Activated CD8-positive, alpha-beta memory T cell treated with anti-CD3 and anti-CD28 coated beads, Interleukin-2, amount 50 U/mL, for 24 hours (primary cell): ENCODE results near the gene OR6V1.
"Not testable (repeated sequence)": the region's sequence is repeated elsewhere in the genome, so short reads cannot be mapped to it uniquely, and the experiment has no call there.

ENCODE experiments used
- DNase-seq: peaks from one replicate; pipeline ENCODE4 v3.0.0-alpha.2; 2020; ENCODE audit errors: extremely low read depth

Gene OR6V1

GRCh38 chr7:143042790-143043271, 9.3 kb upstream of the OR6V1 start:
- no peak for DNase-seq

DNA sequence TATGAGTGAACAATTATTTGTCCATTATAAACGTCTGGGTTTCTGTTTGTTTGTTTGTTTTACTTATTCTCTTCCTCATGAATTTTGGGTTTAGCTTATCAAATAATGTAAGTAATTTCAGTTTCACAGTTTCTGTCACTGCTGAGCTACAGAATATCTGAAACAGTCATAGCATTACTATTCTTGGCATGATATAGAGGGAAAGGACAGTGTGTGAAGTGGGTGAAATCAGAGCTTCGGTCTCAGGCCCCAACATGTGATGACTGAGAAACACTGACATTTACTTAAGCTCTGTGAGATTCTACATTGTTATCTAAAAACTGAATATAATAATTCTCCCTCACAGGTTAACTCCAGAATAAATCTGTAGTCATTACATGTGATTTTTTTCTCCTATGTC, 8.8 kb upstream of the OR6V1 start:
- DNase-seq, result no peak

DNA sequence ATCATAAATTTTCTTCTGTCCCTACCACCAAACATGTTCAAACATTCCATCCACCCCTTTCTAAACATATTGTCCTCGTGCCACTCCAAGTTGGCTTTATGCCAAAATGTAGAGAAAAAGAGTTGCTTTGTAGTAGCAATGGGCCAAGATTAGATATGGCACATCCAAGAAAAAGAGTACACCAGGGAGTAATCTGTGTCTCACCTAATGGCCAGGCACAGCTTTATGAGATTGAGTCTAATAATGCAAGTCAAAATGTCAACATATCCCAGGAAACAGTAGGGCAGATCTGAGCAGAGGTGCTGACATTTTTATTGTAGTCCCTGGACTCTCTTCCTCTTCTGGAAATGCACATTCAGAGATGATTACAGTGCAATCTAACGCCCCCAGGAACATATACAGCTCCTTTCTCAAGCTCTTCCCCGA, 5.7 kb upstream of the OR6V1 start:
- no peak for DNase-seq

DNA sequence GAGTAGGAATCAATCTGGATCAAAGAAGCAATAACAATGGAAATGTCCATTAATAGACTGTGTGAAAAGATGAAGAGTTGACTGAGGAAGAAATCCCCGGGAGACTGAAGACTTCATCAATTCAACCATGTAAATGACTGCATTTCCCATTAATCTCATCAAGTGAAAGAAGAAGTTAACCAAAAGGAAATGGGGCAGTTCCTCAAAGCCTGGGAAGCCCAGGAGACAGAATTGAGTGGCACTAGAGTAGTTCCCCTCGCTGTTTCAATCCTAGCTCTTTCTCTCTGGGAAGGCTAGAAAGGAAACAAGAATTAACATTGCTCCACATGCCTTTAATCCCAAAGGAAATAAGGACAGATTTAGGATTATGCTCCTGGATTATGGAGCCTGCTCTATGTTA, 4.8 kb upstream of the OR6V1 start:
- no peak for DNase-seq

DNA sequence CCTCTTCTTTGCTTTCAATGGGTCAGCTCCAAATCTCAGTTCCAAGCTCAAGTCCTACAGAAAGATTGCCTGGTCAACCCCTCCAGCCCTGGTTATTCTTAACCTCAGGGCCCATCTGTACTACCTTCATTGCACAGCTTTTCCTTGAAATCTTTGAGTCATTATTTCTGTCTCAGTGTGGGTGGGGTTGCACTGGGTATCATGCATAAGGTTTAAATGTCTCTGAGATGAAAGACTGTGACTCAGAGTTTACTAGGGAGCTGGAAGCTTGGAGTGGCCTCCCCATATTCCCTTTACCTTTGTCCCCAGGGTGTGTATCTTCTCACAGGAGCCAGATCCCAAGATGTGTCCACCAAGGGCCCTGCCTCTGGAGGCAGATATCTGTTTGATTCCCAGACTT, 3.3 kb upstream of the OR6V1 start:
- DNase-seq, result no peak

- DNase-seq, result no peak
Measured at GRCh38 chr7:143049362-143049761, 2.8 kb upstream of the OR6V1 start.

GRCh38 chr7:143050931-143051330, 1.2 kb upstream of the OR6V1 start:
- no peak for DNase-seq

- no peak for DNase-seq
Measured at GRCh38 chr7:143054621-143055020, 2.5 kb downstream of the OR6V1 start.

GRCh38 chr7:143055754-143056153, 3.6 kb downstream of the OR6V1 start:
- DNase-seq, result no peak

- DNase-seq, result no peak
Measured at GRCh38 chr7:143063741-143064140, 11.6 kb downstream of the OR6V1 start.

GRCh38 chr7:143068446-143068845, 16.3 kb downstream of the OR6V1 start:
- DNase-seq, result no peak

DNA sequence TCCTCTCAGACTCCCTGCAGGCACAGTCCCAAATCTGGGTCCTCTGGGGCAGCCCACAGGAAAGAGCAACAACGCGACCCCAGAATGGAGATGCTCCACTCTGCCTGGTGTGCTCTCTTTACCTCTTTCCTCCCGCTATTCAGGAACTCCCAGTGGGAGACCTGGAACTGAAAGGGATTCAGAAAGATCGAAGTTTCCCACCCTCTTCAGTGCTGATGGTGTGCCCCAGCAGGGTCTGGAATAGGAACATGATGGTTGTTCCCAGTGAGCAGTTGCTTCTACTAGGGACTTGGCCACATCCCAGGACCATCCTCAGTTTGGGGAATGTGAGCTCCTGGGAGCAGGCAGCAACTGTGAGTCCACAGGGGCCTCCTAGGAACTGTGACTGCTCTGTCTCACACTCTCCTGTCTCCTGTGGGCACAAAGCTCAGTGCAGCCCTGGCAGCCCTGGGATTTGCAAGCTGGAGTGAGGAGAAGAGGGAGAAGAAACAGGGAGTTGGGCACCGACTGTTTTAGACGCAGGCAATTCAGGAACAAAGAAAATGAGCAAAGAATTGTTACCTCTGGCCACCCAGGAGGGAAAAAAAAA, 17.9 kb downstream of the OR6V1 start:
- DNase-seq, result no peak

- no peak for DNase-seq
Measured at GRCh38 chr7:143073556-143073955, 21.4 kb downstream of the OR6V1 start.

GRCh38 chr7:143074141-143074540, 22.0 kb downstream of the OR6V1 start:
- DNase-seq, result no peak

- DNase-seq, result no peak
Measured at GRCh38 chr7:143085109-143085508, 33.0 kb downstream of the OR6V1 start.

GRCh38 chr7:143085610-143086009, 33.5 kb downstream of the OR6V1 start:
- DNase-seq, result not testable (repeated sequence)

DNA sequence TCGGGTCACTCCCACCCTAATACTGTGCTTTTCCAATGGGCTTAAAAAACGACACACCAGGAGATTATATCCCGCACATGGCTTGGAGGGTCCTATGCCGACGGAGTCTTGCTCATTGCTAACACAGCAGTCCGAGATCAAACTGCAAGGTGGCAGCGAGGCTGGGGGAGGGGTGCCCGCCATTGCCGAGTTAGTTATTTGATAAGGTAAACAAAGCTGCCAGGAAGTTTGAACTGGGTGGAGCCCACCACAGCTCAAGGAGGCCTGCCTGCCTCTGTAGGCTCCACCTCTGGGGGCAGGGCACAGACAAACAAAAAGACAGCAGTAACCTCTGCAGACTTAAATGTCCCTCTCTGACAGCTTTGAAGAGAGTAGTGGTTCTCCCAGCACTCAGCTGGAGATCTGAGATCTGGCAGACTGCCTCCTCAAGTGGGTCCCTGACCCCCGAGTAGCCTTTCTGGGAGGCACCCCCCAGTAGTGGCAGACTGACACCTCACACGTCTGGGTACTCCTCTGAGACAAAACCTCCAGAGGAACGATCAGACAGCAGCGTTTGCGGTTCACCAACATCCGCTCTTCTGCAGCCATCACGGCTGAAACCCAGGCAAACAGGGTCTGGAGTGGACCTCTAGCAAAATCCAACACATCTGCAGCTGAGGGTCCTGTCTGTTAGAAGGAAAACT, 36.5 kb downstream of the OR6V1 start:
- DNase-seq, result not testable (repeated sequence)

GRCh38 chr7:143096146-143096545, 44.0 kb downstream of the OR6V1 start:
- DNase-seq, result no peak

GRCh38 chr7:143099579-143099978, 47.4 kb downstream of the OR6V1 start:
- not testable (repeated sequence) for DNase-seq
